A204.1 (cell line): ENCODE results near the gene ACY1.

Experiments used
- FAIRE-seq: peaks from 2 replicates; lab custom pipeline; 2012; peaks lifted over from hg19 to GRCh38; lab: Jason Lieb, UNC

The ACY1 gene

GRCh38 chr3:52005571-52005986 is 22.2 kb downstream of the ACY1 start:
- FAIRE-seq = no peak

- FAIRE-seq = no peak
These were observed 22.9 kb downstream of the ACY1 start for GRCh38 chr3:52006017-52006819.

- no peak for FAIRE-seq
These were observed 23.4 kb downstream of the ACY1 start for GRCh38 chr3:52006820-52007133.

- FAIRE-seq = no peak
These were observed 24.0 kb downstream of the ACY1 start for GRCh38 chr3:52007291-52007690.

- FAIRE-seq = no peak
These were observed 27.1 kb downstream of the ACY1 start for GRCh38 chr3:52010431-52010830.

GRCh38 chr3:52012699-52013098 is 29.4 kb downstream of the ACY1 start:
- FAIRE-seq = no peak

GRCh38 chr3:52013802-52014598 is 30.7 kb downstream of the ACY1 start:
- no peak for FAIRE-seq

GRCh38 chr3:52014613-52015012 is 31.3 kb downstream of the ACY1 start:
- no peak for FAIRE-seq

- no peak for FAIRE-seq
These were observed 32.3 kb downstream of the ACY1 start for GRCh38 chr3:52015438-52016228.

GRCh38 chr3:52017586-52017985 is 34.3 kb downstream of the ACY1 start:
- no peak for FAIRE-seq

GRCh38 chr3:52018319-52019000 is 35.1 kb downstream of the ACY1 start:
- FAIRE-seq = no peak

- FAIRE-seq = no peak
These were observed 36.2 kb downstream of the ACY1 start for GRCh38 chr3:52019352-52020080.

GRCh38 chr3:52020796-52021195 is 37.5 kb downstream of the ACY1 start:
- FAIRE-seq = no peak

- no peak for FAIRE-seq
These were observed 38.3 kb downstream of the ACY1 start for GRCh38 chr3:52021489-52022268.

- FAIRE-seq = no peak
These were observed 39.2 kb downstream of the ACY1 start for GRCh38 chr3:52022323-52023100.

- no peak for FAIRE-seq
These were observed 39.9 kb downstream of the ACY1 start for GRCh38 chr3:52023101-52023770.

- no peak for FAIRE-seq
These were observed 40.8 kb downstream of the ACY1 start for GRCh38 chr3:52023860-52024764.

GRCh38 chr3:52024765-52025452 is 41.6 kb downstream of the ACY1 start:
- no peak for FAIRE-seq
